ENCODE measurements around the gene ADCY1. TPM values are rescaled to one million over a fixed set of nuclear protein-coding genes. Genes with fewer than 3 reads are reported as not detected.

Gene ADCY1
- total RNA-seq, 1 experiment from 2014 or later = not detected

- peaks cover 59% of the 10 kb centered on the region for H3K27me3 ChIP-seq (ENCODE audit: insufficient read depth, low read depth)
- no peak overlapping the region for H3K4me2 ChIP-seq
- ChIA-PET POLR2A (ENCODE audit: unreplicated experiment) (no interaction called here), CTCF (interaction anchor here (0.6 kb wide), 1 partner anchor 102 kb away, joined by 3 read pairs; no protein-coding TSS in a partner anchor)
- no peaks in the 10 kb centered on the region for H3F3A ChIP-seq (ENCODE audit: insufficient read depth, low read depth)
- no peaks in the 10 kb centered on the region for H4K20me1 ChIP-seq (ENCODE audit: insufficient read depth)
- no peak overlapping the region for H2AFZ ChIP-seq
- no TSS peak for BruUV-seq (replicated peaks)
- no peak overlapping the region for H3K4me3 ChIP-seq
- H3K9me2 ChIP-seq (ENCODE audit: insufficient read depth) = no peaks in the 10 kb centered on the region
- H3K9me3 ChIP-seq (ENCODE audit: insufficient read depth, low read depth) = no peaks in the 10 kb centered on the region; the same call in 1 of the 2 replicates
- no peak for TF ChIP-seq CTCF (conservative IDR thresholded peaks at IDR 0.05)
- no peak for TF ChIP-seq EZH2 (IDR thresholded peaks at IDR 0.05; ENCODE audit: low read depth)
- no peak for DNase-seq
- H3K79me2 ChIP-seq (ENCODE audit: low read depth) = no peaks in the 10 kb centered on the region
- H3K27ac ChIP-seq = no peak overlapping the region
- H3K36me3 ChIP-seq (ENCODE audit: low read depth) = no peaks in the 10 kb centered on the region
- H3K4me1 ChIP-seq (replicated peaks; ENCODE audit: insufficient read depth) = no peaks in the 10 kb centered on the region
- intact Hi-C loops (cut with micrococcal nuclease; ENCODE audit: unreplicated experiment) = no loop called here
These were observed 32.8 kb downstream of the ADCY1 start for GRCh38 chr7:45606931-45607330.

- POLR2A ChIA-PET (ENCODE audit: unreplicated experiment) = no interaction called here
- DNase-seq = no peak
- CTCF ChIA-PET = no interaction called here
- Histone ChIP-seq H2AFZ (no peak overlapping the region), H3F3A (ENCODE audit: insufficient read depth, low read depth) (no peaks in the 10 kb centered on the region), H3K9me3 (ENCODE audit: insufficient read depth, low read depth) (no peaks in the 10 kb centered on the region; the same call in 1 of the 2 replicates), H3K27ac (no peak overlapping the region), H3K79me2 (ENCODE audit: low read depth) (no peaks in the 10 kb centered on the region), H4K20me1 (ENCODE audit: insufficient read depth) (no peaks in the 10 kb centered on the region), H3K36me3 (ENCODE audit: low read depth) (no peaks in the 10 kb centered on the region), H3K4me1 (replicated peaks; ENCODE audit: insufficient read depth) (no peaks in the 10 kb centered on the region), H3K27me3 (ENCODE audit: insufficient read depth, low read depth) (peaks cover 55% of the 10 kb centered on the region), H3K4me3 (no peak overlapping the region), H3K4me2 (no peak overlapping the region), H3K9me2 (ENCODE audit: insufficient read depth) (no peaks in the 10 kb centered on the region)
- TF ChIP-seq CTCF (conservative IDR thresholded peaks at IDR 0.05) (no peak), EZH2 (IDR thresholded peaks at IDR 0.05; ENCODE audit: low read depth) (no peak)
- intact Hi-C loops (cut with micrococcal nuclease; ENCODE audit: unreplicated experiment) = no loop called here
- no TSS peak for BruUV-seq (replicated peaks)
These were observed 35.0 kb downstream of the ADCY1 start for GRCh38 chr7:45609180-45609579.

GRCh38 chr7:45610019-45610418 lies 35.9 kb downstream of the ADCY1 start:
- DNase-seq = no peak
- intact Hi-C loops (cut with micrococcal nuclease; ENCODE audit: unreplicated experiment) = no loop called here
- BruUV-seq (replicated peaks) = no TSS peak

More at GRCh38 chr7:45610019-45610418, 35.9 kb downstream of the ADCY1 start:
- Histone ChIP-seq H4K20me1 (ENCODE audit: insufficient read depth) (no peaks in the 10 kb centered on the region), H2AFZ (no peak overlapping the region), H3K27me3 (ENCODE audit: insufficient read depth, low read depth) (peaks cover 55% of the 10 kb centered on the region), H3K36me3 (ENCODE audit: low read depth) (no peaks in the 10 kb centered on the region), H3K4me1 (replicated peaks; ENCODE audit: insufficient read depth) (no peaks in the 10 kb centered on the region), H3F3A (ENCODE audit: insufficient read depth, low read depth) (no peaks in the 10 kb centered on the region), H3K27ac (no peak overlapping the region), H3K4me2 (no peak overlapping the region), H3K4me3 (no peak overlapping the region), H3K9me2 (ENCODE audit: insufficient read depth) (no peaks in the 10 kb centered on the region), H3K9me3 (ENCODE audit: insufficient read depth, low read depth) (no peaks in the 10 kb centered on the region), H3K79me2 (ENCODE audit: low read depth) (no peaks in the 10 kb centered on the region)
- CTCF ChIA-PET = no interaction called here
- POLR2A ChIA-PET (ENCODE audit: unreplicated experiment) = no interaction called here
- TF ChIP-seq CTCF (conservative IDR thresholded peaks at IDR 0.05) (no peak), EZH2 (IDR thresholded peaks at IDR 0.05; ENCODE audit: low read depth) (no peak)
